HepG2 (cell line): ENCODE measurements around the gene FAM181A. TPM values are rescaled to one million over a fixed set of nuclear protein-coding genes. Genes with fewer than 3 reads are reported as not detected.

Experiments used
- ATAC-seq: fragments of 200-7000 bp; cut with Tn5 transposase; 3 replicates; pipeline ENCODE4 v1.9.1; 2020; ENCODE audit warnings: mild to moderate bottlenecking, moderate library complexity
- BruUV-seq: library from RNA; stranded (reverse); fragments of 400-500 nt; replicated peaks from 2 replicates; lab custom pipeline; 2021; lab: Mats Ljungman, UMichigan
- CTCF ChIA-PET: fragments of 300-600 bp; formaldehyde crosslinking; extraction: SDS; loops from one replicate; lab custom pipeline; 2021; ENCODE audit warnings: low total read pairs, inconsistent platforms, low intra/inter-chr PET ratio; lab: Yijun Ruan, JAX
- POLR2A ChIA-PET: fragments of 350-600 bp; sonication (Branson Sonifier 250); formaldehyde crosslinking; loops from one replicate; lab custom pipeline; 2020; ENCODE audit warnings: antibody characterized with exemption, inconsistent platforms; lab: Yijun Ruan, JAX
- DNase-seq: peaks from one replicate; pipeline ENCODE4 v3.0.0-alpha.2; 2015; ENCODE audit warnings: low spot score
- FAIRE-seq: peaks from 3 replicates; lab custom pipeline; 2011; peaks lifted over from hg19 to GRCh38; lab: Jason Lieb, UNC
- H2AFZ ChIP-seq: one replicate; pipeline ENCODE4 v1.6.1; 2011; ENCODE audit warnings: low read length, inconsistent platforms
- H3K27ac ChIP-seq: fragments of 300-600 bp; 3 replicates; pipeline ENCODE4 v1.8.0; 2011; ENCODE audit warnings: mixed run types, mild to moderate bottlenecking, mixed read lengths, low read length, inconsistent platforms; ENCODE audit not compliant: insufficient read depth; ENCODE audit errors: extremely low read length
- H3K27me3 ChIP-seq, 2 experiments: fragments of 200-600 bp in 1 of 2; 2 replicates in 1 of 2; 3 replicates in 1 of 2; pipeline versions ENCODE4 v1.6.0 to v1.8.0; 2011; ENCODE audit warnings: low read length in 2 of 2, mild to moderate bottlenecking in 2 of 2, moderate library complexity in 2 of 2, inconsistent platforms in 1 of 2; ENCODE audit not compliant: insufficient read depth in 2 of 2, control insufficient read depth in 1 of 2
- H3K36me3 ChIP-seq, 2 experiments: fragments of 200-600 bp in 1 of 2; replicated peaks in 1 of 2; 2 replicates in 1 of 2; 3 replicates in 1 of 2; pipeline versions ENCODE4 v1.5.1 to v1.8.0; 2011; ENCODE audit warnings: low read length in 2 of 2, inconsistent platforms in 1 of 2; ENCODE audit not compliant: insufficient read depth in 2 of 2, control insufficient read depth in 1 of 2
- H3K4me1 ChIP-seq: 2 replicates; pipeline ENCODE4 v1.5.1; 2012; ENCODE audit warnings: low read length, inconsistent platforms; ENCODE audit not compliant: insufficient read depth
- H3K4me2 ChIP-seq: 2 replicates; pipeline ENCODE4 v1.6.0; 2011; ENCODE audit warnings: low read depth, low read length, inconsistent platforms
- H3K4me3 ChIP-seq, 3 experiments: fragments of 200-600 bp in 1 of 3; sonication (generic), shearing (Covaris generic) in 1 of 3; replicated peaks in 1 of 3; 2 replicates each; pipeline ENCODE4 v1.5.1; 2011 to 2016; ENCODE audit warnings: low read length in 3 of 3, inconsistent platforms in 2 of 3, low read depth in 2 of 3, mild to moderate bottlenecking in 2 of 3, control low read depth in 1 of 3, mixed read lengths in 1 of 3; ENCODE audit not compliant: insufficient read depth in 1 of 3
- H3K79me2 ChIP-seq: one replicate; pipeline ENCODE4 v1.6.1; 2011; ENCODE audit warnings: low read length, inconsistent platforms; ENCODE audit not compliant: insufficient read depth
- H3K9ac ChIP-seq: 2 replicates; pipeline ENCODE4 v1.6.0; 2011; ENCODE audit warnings: mild to moderate bottlenecking, low read depth, low read length, inconsistent platforms; ENCODE audit not compliant: insufficient read depth
- H3K9me3 ChIP-seq: 2 replicates; pipeline ENCODE4 v1.5.1; 2012; ENCODE audit warnings: mild to moderate bottlenecking, low read length
- H4K20me1 ChIP-seq: 2 replicates; pipeline ENCODE4 v1.6.0; 2011; ENCODE audit warnings: inconsistent platforms, mild to moderate bottlenecking, low read length, moderate library complexity; ENCODE audit not compliant: insufficient read depth
- ARID3A ChIP-seq: IDR thresholded peaks from 2 replicates; pipeline ENCODE4 v1.6.1; 2012; ENCODE audit warnings: low read depth, low read length, improper control_type of control experiment
- DNMT1 ChIP-seq: sonication (generic); formaldehyde crosslinking; IDR thresholded peaks from 2 replicates; pipeline ENCODE4 v1.5.1; 2020; ENCODE audit warnings: mild to moderate bottlenecking, missing genetic modification reagents
- MEIS2 ChIP-seq: sonication (generic); formaldehyde crosslinking; IDR thresholded peaks from 2 replicates; pipeline ENCODE4 v1.9.0; 2021; ENCODE audit warnings: mild to moderate bottlenecking, missing genetic modification reagents
- PRDM15 ChIP-seq: sonication (generic); formaldehyde crosslinking; IDR thresholded peaks from 2 replicates; pipeline ENCODE4 v1.4.0; 2020; ENCODE audit warnings: missing genetic modification reagents
- TERF1 ChIP-seq: sonication (generic); formaldehyde crosslinking; IDR thresholded peaks from 2 replicates; pipeline ENCODE4 v1.8.0; 2022; ENCODE audit warnings: mild to moderate bottlenecking, missing genetic modification reagents, moderate library complexity
- ZFP91 ChIP-seq: sonication (generic); formaldehyde crosslinking; IDR thresholded peaks from 2 replicates; pipeline ENCODE4 v1.9.0; 2022; ENCODE audit warnings: missing genetic modification reagents, mild to moderate bottlenecking, borderline replicate concordance
- ZNF550 ChIP-seq: sonication (generic); formaldehyde crosslinking; IDR thresholded peaks from 2 replicates; pipeline ENCODE4 v1.4.0; 2020; ENCODE audit warnings: mild to moderate bottlenecking, missing genetic modification reagents, borderline replicate concordance
- ZSCAN9 ChIP-seq: IDR thresholded peaks from 2 replicates; pipeline ENCODE4 v1.6.1; 2016; ENCODE audit warnings: borderline replicate concordance
- WGBS: methylation state at CpG from one replicate; pipeline ENCODE4 v1.1.6; 2017; ENCODE audit warnings: low lambda C conversion rate; 5-methylcytosine and 5-hydroxymethylcytosine counted together
- in situ Hi-C: cut with HindIII; loops from 2 replicates; pipeline ENCODE4 v1.10.0; 2017; ENCODE audit warnings: low pct_unique_long_range_greater_than_20kb; ENCODE audit not compliant: extremely low pct_ligation_motif_present
- intact Hi-C: fragments of 100-400 bp; cut with micrococcal nuclease; formaldehyde crosslinking; loops from one replicate; pipeline ENCODE4 v1.10.0; 2022; ENCODE audit not compliant: unreplicated experiment
- polyA plus RNA-seq, 8 experiments: library from polyadenylated mRNA; depleted of rRNA in 3 of 8; stranded (reverse) in 7 of 8; unstranded in 1 of 8; fragments of >200 nt; fragmentation: Illumina TruSeq in 4 of 8; extraction: Trizol in 4 of 8; gene quantifications; 2 replicates each; pipeline versions ENCODE4 v1.2.1 to v1.2.3, GENCODE V29; 2011 to 2016; ENCODE audit warnings: low read depth in 4 of 8, missing spikeins in 1 of 8, mixed read lengths in 1 of 8; ENCODE audit not compliant: insufficient read depth in 1 of 8
- total RNA-seq, 5 experiments: library from RNA; depleted of rRNA; stranded (reverse); fragments of >200 nt; fragmentation: Illumina TruSeq; extraction: Trizol; gene quantifications; 2 replicates each; pipeline ENCODE4 v1.2.3, GENCODE V29; 2016; ENCODE audit warnings: low read depth in 1 of 5

Gene FAM181A
- total and polyA plus RNA-seq, 2 of the 13 experiments (the other 11 are each of a cell fraction or from before 2014, with no cell fraction given), result 1.1 to 1.5 TPM

- 36% methylated on average over 5 of the region's 13 CpGs for WGBS
- in situ Hi-C loops, result no loop called here
- Histone ChIP-seq H3K79me2 (no peaks in the 10 kb centered on the region), H3K27ac (no peak overlapping the region), H3K4me2 (no peak overlapping the region), H3K4me3 (no peak overlapping the region), H3K36me3 (no peaks in the 10 kb centered on the region), H2AFZ (no peak overlapping the region), H3K27me3 (peaks cover 3 to 15% of the 10 kb centered on the region in 2 experiments; a peak in 2 of 5 replicates), H3K9ac (no peak overlapping the region), H3K4me1 (peaks cover 20% of the 10 kb centered on the region), H4K20me1 (no peaks in the 10 kb centered on the region), H3K9me3 (no peaks in the 10 kb centered on the region)
- ATAC-seq, result no peak; the same call in 2 of the 3 replicates
- intact Hi-C loops, result no loop called here
- FAIRE-seq, result no peak
- CTCF ChIA-PET, result no interaction called here
- no TSS peak for BruUV-seq
- POLR2A ChIA-PET, result no interaction called here
- no peak for DNase-seq
- TF ChIP-seq TERF1 (no peak), ZNF550 (CRISPR knock-in tag) (no peak), ARID3A (no peak), ZFP91 (CRISPR knock-in tag) (no peak), MEIS2 (CRISPR knock-in tag) (no peak), ZSCAN9 (CRISPR knock-in tag) (no peak), DNMT1 (CRISPR knock-in tag) (no peak), PRDM15 (CRISPR knock-in tag) (no peak)
Measured at GRCh38 chr14:93929048-93929535, 1.9 kb downstream of the FAM181A start.
